IMR-90 (cell line): ENCODE data around the gene CDK6.

ENCODE experiments used
- CHD1 ChIP-seq: IDR thresholded peaks from 2 replicates; pipeline ENCODE4 v1.6.1; 2012; ENCODE audit warnings: low read depth, low read length, improper control_type of control experiment
- MAFK ChIP-seq: IDR thresholded peaks from 2 replicates; pipeline ENCODE4 v1.6.1; 2012; ENCODE audit warnings: low read depth, low read length, improper control_type of control experiment
- POLR2A ChIP-seq: IDR thresholded peaks from 2 replicates; pipeline ENCODE4 v1.6.1; 2012; ENCODE audit warnings: mild to moderate bottlenecking, low read depth, low read length
- RAD21 ChIP-seq: IDR thresholded peaks from 2 replicates; pipeline ENCODE4 v1.6.1; 2012; ENCODE audit warnings: low read length, improper control_type of control experiment
- RCOR1 ChIP-seq: IDR thresholded peaks from 2 replicates; pipeline ENCODE4 v1.6.1; 2012; ENCODE audit warnings: mild to moderate bottlenecking, low read length, improper control_type of control experiment; ENCODE audit not compliant: insufficient replicate concordance
- RFX5 ChIP-seq: IDR thresholded peaks from 2 replicates; pipeline ENCODE4 v1.8.0; 2012; ENCODE audit warnings: low read depth, mild to moderate bottlenecking, low read length, moderate library complexity
- TF ChIP-seq, protein P1 (sequence below): conservative IDR thresholded peaks from 2 replicates; pipeline ENCODE4 v1.5.1; 2012; ENCODE audit warnings: mild to moderate bottlenecking, low read depth, low read length, improper control_type of control experiment
- TF ChIP-seq, protein P2 (sequence below): fragments of 150-350 bp; IDR thresholded peaks from 2 replicates; pipeline ENCODE4 v1.6.1; 2017; ENCODE audit warnings: mild to moderate bottlenecking, antibody characterized with exemption, low read length, low read depth

DNA sequence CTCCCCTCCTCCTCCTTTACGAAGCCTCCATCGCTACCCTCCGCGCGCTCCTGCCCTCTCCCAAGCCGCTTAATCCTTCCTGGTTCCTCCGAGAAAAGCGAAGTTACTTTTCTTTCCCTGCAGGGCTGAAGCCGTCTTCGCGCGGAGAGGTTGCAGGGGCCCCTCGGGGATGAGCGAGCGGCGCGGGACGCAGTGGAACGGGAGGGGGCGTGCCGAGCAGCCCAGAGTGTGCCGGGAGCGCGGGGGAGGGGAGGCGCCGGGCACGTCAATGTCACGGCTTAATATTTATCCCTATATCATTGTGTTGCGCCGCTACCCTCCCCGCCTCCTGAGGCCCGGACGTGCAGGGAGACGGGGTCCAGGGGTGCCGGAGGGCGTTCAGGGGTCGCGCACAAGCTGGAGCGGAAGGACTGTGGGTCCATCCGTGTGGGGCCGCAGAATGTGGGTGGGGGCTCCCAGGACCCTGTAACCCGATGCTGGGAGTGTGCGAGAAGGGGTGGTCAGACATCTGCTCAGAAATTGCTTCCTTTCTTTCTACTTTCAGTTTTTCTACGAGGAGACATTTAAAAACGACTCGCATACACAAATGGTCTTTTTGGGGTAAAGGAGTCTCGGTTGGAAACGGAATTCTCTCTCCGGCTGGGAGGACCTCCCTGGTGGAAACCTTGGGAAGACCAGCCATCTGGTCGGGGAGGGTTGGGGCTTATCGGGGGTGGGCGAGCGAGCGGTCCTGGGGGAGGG is 2.4 kb downstream of the CDK6 start:
- TF ChIP-seq MAFK (no peak), RFX5 (no peak), CHD1 (no peak), POLR2A (no peak; the same call in 1 of the 2 replicates), RAD21 (peak; percentile 36), RCOR1 (no peak)
- TF ChIP-seq, protein P1, sequence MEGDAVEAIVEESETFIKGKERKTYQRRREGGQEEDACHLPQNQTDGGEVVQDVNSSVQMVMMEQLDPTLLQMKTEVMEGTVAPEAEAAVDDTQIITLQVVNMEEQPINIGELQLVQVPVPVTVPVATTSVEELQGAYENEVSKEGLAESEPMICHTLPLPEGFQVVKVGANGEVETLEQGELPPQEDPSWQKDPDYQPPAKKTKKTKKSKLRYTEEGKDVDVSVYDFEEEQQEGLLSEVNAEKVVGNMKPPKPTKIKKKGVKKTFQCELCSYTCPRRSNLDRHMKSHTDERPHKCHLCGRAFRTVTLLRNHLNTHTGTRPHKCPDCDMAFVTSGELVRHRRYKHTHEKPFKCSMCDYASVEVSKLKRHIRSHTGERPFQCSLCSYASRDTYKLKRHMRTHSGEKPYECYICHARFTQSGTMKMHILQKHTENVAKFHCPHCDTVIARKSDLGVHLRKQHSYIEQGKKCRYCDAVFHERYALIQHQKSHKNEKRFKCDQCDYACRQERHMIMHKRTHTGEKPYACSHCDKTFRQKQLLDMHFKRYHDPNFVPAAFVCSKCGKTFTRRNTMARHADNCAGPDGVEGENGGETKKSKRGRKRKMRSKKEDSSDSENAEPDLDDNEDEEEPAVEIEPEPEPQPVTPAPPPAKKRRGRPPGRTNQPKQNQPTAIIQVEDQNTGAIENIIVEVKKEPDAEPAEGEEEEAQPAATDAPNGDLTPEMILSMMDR, result peak; percentile 31
- TF ChIP-seq, protein P2, sequence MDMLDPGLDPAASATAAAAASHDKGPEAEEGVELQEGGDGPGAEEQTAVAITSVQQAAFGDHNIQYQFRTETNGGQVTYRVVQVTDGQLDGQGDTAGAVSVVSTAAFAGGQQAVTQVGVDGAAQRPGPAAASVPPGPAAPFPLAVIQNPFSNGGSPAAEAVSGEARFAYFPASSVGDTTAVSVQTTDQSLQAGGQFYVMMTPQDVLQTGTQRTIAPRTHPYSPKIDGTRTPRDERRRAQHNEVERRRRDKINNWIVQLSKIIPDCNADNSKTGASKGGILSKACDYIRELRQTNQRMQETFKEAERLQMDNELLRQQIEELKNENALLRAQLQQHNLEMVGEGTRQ, result no peak
